ENCODE results near the gene TSPAN10. TPM values are rescaled to one million over a fixed set of nuclear protein-coding genes. Genes with fewer than 3 reads are reported as not detected.
A peak's percentile ranks its signal among the peaks of the same experiment; 100 is the strongest.

Gene TSPAN10
- total and polyA plus RNA-seq, 2 of the 13 experiments (the other 11 are each of a cell fraction or from before 2014, with no cell fraction given) = 0.54 to 0.75 TPM

DNA sequence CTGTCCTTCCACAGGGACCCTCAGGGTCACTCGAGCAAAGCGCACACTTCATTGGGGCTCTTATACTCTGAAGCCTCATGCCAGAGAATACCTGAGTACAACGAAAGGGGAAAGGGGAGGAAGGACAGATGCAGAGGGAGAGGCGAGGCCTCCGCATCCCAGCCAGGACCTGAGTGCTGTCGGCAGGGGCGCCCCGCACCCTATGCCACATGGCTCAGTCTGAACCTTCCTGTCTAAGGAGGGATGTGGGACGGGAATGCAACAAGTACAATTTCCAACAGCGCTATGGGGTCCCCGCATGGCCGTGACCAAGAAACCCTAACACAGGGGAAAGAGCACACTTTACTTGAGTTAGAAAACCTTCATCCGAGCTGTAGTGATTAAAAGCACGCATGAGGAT, 45.0 kb upstream of the TSPAN10 start (continued):
- TF ChIP-seq TFE3 (CRISPR knock-in tag; IDR thresholded peaks at IDR 0.05) = no peak
- no peak for TF ChIP-seq ZBTB14 (CRISPR knock-in tag; IDR thresholded peaks at IDR 0.05)
- no peak for TF ChIP-seq SAP130 (CRISPR knock-in tag; IDR thresholded peaks at IDR 0.05; ENCODE audit: low read depth)
- no peak for TF ChIP-seq GABPA (IDR thresholded peaks at IDR 0.05; ENCODE audit: low read depth, low read length)
- TF ChIP-seq GABPA (CRISPR knock-in tag; IDR thresholded peaks at IDR 0.05; ENCODE audit: low read depth) = no peak
- TF ChIP-seq ZNF720 (CRISPR knock-in tag; IDR thresholded peaks at IDR 0.05) = no peak
- TF ChIP-seq ZFP36L2 (CRISPR knock-in tag; IDR thresholded peaks at IDR 0.05) = no peak
- TF ChIP-seq MAX (IDR thresholded peaks at IDR 0.05) = no peak

GRCh38 chr17:81593105-81593871, 43.7 kb upstream of the TSPAN10 start:
- Histone ChIP-seq H3K4me3 (replicated peaks in 1 of 3; ENCODE audit: insufficient read depth in 1 of 3, low read depth in 2 of 3, low read length in 3 of 3) (no peak overlapping the region), H3K79me2 (ENCODE audit: insufficient read depth, low read length) (no peaks in the 10 kb centered on the region), H3K4me2 (ENCODE audit: low read depth, low read length) (no peak overlapping the region), H2AFZ (ENCODE audit: low read length) (no peak overlapping the region), H3K9me3 (ENCODE audit: low read length) (no peaks in the 10 kb centered on the region), H3K27me3 (ENCODE audit: control insufficient read depth in 1 of 2, insufficient read depth in 2 of 2, low read length in 2 of 2) (no peaks in the 10 kb centered on the region), H4K20me1 (ENCODE audit: insufficient read depth, low read length) (no peaks in the 10 kb centered on the region), H3K9ac (ENCODE audit: insufficient read depth, low read depth, low read length) (no peak overlapping the region), H3K27ac (ENCODE audit: extremely low read length, insufficient read depth, low read length) (no peak overlapping the region), H3K36me3 (replicated peaks in 1 of 2; ENCODE audit: control insufficient read depth in 1 of 2, insufficient read depth in 2 of 2, low read length in 2 of 2) (peaks cover 46 to 82% of the 10 kb centered on the region in 2 experiments), H3K4me1 (ENCODE audit: insufficient read depth, low read length) (no peaks in the 10 kb centered on the region)
- no peak for TF ChIP-seq HOXA7 (CRISPR knock-in tag; IDR thresholded peaks at IDR 0.05)
- no peak for TF ChIP-seq ZNF430 (CRISPR knock-in tag; IDR thresholded peaks at IDR 0.05)
- peak; percentile 36 for TF ChIP-seq RBM22 (optimal IDR thresholded peaks at IDR 0.05; ENCODE audit: low read length)
- DNase-seq (ENCODE audit: low spot score) (no peak), FAIRE-seq (no peak), ATAC-seq (peak; percentile 32)
- ChIA-PET CTCF (ENCODE audit: low intra/inter-chr PET ratio, low total read pairs) (no interaction called here), POLR2A (no interaction called here)
- intact Hi-C loops (cut with micrococcal nuclease; ENCODE audit: unreplicated experiment) = no loop called here
- 97% methylated on average over 10 of the region's 11 CpGs for WGBS (ENCODE audit: low lambda C conversion rate)
- in situ Hi-C loops (cut with HindIII; ENCODE audit: extremely low pct_ligation_motif_present, low pct_unique_long_range_greater_than_20kb) = no loop called here
- TSS peak; percentile 31 for BruUV-seq (replicated peaks)

Data from HepG2 (cell line).